Measurements from ENCODE around the gene FKBP1A. TPM values are rescaled to one million over a fixed set of nuclear protein-coding genes. Genes with fewer than 3 reads are reported as not detected.

FKBP1A gene
- total RNA-seq, 1 donor from 2014 or later, result 163 TPM

- peak; percentile 98 for DNase-seq (ENCODE audit: low spot score)
- intact Hi-C loops (cut with DNase I), result loop anchor here (1.0 to 5.0 kb wide), 2 partner anchors 52 to 68 kb away; partner anchors contain the start of gene FKBP1A
Observed at GRCh38 chr20:1325173-1326030, 67.5 kb downstream of the FKBP1A start.

GRCh38 chr20:1324598-1325172, 68.2 kb downstream of the FKBP1A start:
- peak; percentile 61 for DNase-seq (ENCODE audit: low spot score)
- intact Hi-C loops (cut with DNase I), result loop anchor here (1.0 to 5.0 kb wide), 2 partner anchors 53 to 69 kb away; partner anchors contain the start of gene FKBP1A

- intact Hi-C loops (cut with DNase I), result no loop called here
- DNase-seq (ENCODE audit: low spot score), result peak; percentile 43
Observed at GRCh38 chr20:1323830-1324597, 68.8 kb downstream of the FKBP1A start.

GRCh38 chr20:1323256-1323655, 69.6 kb downstream of the FKBP1A start:
- peak; percentile 53 for DNase-seq (ENCODE audit: low spot score)
- intact Hi-C loops (cut with DNase I), result no loop called here

- intact Hi-C loops (cut with DNase I), result no loop called here
- peak; percentile 77 for DNase-seq (ENCODE audit: low spot score)
Observed at GRCh38 chr20:1322511-1323245, 70.2 kb downstream of the FKBP1A start.

- DNase-seq (ENCODE audit: low spot score), result no peak
- intact Hi-C loops (cut with DNase I), result no loop called here
Observed at GRCh38 chr20:1321654-1321939, 71.3 kb downstream of the FKBP1A start.

GRCh38 chr20:1320902-1321653, 71.8 kb downstream of the FKBP1A start:
- intact Hi-C loops (cut with DNase I), result no loop called here
- peak; percentile 65 for DNase-seq (ENCODE audit: low spot score)

GRCh38 chr20:1320016-1320415, 72.8 kb downstream of the FKBP1A start:
- intact Hi-C loops (cut with DNase I), result no loop called here
- DNase-seq (ENCODE audit: low spot score), result no peak

GRCh38 chr20:1319462-1319861, 73.4 kb downstream of the FKBP1A start:
- intact Hi-C loops (cut with DNase I), result no loop called here
- DNase-seq (ENCODE audit: low spot score), result no peak

GRCh38 chr20:1319051-1319450, 73.8 kb downstream of the FKBP1A start:
- intact Hi-C loops (cut with DNase I), result no loop called here
- no peak for DNase-seq (ENCODE audit: low spot score)

Other genes with a start within 250 kb of the FKBP1A start
- gene TMEM74B, start 208.1 kb downstream of the FKBP1A start, total RNA-seq, result 2.7 TPM
- 0.13 TPM for gene C20orf202, start 189.6 kb downstream of the FKBP1A start, total RNA-seq
- not detected for gene RAD21L1, start 167.0 kb downstream of the FKBP1A start, total RNA-seq
- 6.9 TPM for gene SNPH, start 126.8 kb downstream of the FKBP1A start, total RNA-seq
- 2.7 TPM for gene SDCBP2, start 63.9 kb downstream of the FKBP1A start, total RNA-seq
- gene NSFL1C, start 73.8 kb upstream of the FKBP1A start, total RNA-seq, result 64.0 TPM
- gene SIRPB2, start 98.4 kb upstream of the FKBP1A start, total RNA-seq, result 2.2 TPM
- gene SIRPD, start 164.7 kb upstream of the FKBP1A start, total RNA-seq, result not detected
- 0.92 TPM for gene SIRPB1, start 227.0 kb upstream of the FKBP1A start, total RNA-seq